GM20000 (cell line): ENCODE results near the gene OR1M1.
"Not testable (repeated sequence)": the region's sequence is repeated elsewhere in the genome, so short reads cannot be mapped to it uniquely, and the experiment has no call there.

Experiments
- DNase-seq: peaks from one replicate; pipeline ENCODE4 v3.0.0; 2012; ENCODE audit warnings: low spot score
- TF ChIP-seq, protein P1 (sequence below): IDR thresholded peaks from 2 replicates; pipeline ENCODE4 v1.5.1; 2012; ENCODE audit warnings: mild to moderate bottlenecking, control low read depth; ENCODE audit errors: extremely low read depth, missing control alignments

Gene OR1M1

DNA sequence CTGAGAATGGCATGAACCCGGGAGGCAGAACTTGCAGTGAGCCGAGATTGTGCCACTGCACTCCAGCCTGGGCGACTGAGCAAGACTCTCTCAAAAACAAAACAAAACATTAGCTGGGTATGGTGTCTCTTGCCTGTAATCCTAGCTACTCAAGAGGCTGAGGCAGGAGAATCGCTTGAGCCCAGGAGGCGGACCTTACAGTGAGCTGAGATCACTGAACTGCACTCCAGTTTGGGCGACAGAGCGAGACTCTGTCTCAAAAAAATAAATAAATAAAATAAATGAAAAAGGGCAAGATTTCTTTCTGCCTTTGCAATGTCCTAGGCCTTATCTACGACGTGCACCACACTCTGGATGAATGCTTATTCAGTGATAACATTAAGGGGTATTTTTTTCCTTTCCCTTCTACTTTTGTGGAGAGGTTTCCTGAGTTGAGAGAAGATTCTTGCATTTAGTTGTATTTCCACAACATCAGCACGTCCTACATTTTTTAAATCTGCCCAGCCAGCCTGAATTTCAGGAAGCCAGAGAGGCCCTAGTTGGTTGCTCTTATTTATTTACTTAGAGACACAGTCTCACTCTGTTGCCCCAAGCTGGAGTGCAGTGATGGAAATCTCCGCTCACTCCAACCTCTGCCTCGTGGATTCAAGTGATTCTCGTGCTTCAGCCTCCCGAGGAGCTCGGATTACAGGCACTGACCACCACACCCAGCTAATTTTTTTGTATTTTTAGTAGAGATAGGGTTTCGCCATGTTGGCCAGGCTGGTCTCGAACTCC, 26.1 kb upstream of the OR1M1 start:
- TF ChIP-seq, protein P1, sequence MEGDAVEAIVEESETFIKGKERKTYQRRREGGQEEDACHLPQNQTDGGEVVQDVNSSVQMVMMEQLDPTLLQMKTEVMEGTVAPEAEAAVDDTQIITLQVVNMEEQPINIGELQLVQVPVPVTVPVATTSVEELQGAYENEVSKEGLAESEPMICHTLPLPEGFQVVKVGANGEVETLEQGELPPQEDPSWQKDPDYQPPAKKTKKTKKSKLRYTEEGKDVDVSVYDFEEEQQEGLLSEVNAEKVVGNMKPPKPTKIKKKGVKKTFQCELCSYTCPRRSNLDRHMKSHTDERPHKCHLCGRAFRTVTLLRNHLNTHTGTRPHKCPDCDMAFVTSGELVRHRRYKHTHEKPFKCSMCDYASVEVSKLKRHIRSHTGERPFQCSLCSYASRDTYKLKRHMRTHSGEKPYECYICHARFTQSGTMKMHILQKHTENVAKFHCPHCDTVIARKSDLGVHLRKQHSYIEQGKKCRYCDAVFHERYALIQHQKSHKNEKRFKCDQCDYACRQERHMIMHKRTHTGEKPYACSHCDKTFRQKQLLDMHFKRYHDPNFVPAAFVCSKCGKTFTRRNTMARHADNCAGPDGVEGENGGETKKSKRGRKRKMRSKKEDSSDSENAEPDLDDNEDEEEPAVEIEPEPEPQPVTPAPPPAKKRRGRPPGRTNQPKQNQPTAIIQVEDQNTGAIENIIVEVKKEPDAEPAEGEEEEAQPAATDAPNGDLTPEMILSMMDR = no peak
- no peak for DNase-seq

DNA sequence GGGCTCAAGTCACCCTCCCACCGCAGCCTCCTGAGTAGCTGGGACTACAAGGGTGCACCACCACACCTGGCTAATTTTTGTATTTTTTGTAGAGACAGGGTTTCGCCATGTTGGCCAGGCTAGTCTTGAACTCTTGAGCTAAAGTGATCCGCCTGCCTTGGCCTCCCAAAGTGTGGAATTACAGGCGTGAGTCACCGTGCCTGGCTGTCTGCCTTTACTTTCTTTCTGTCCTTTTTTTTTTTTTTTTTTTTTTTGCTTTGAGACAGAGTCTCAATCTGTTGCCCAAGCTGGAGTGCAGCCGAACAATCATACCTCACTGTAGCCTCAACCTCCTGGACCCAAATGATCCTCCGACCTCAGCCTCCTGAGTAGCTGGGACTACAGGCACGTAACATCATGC, 25.0 kb upstream of the OR1M1 start:
- DNase-seq = no peak
- TF ChIP-seq, protein P1 = no peak

DNA sequence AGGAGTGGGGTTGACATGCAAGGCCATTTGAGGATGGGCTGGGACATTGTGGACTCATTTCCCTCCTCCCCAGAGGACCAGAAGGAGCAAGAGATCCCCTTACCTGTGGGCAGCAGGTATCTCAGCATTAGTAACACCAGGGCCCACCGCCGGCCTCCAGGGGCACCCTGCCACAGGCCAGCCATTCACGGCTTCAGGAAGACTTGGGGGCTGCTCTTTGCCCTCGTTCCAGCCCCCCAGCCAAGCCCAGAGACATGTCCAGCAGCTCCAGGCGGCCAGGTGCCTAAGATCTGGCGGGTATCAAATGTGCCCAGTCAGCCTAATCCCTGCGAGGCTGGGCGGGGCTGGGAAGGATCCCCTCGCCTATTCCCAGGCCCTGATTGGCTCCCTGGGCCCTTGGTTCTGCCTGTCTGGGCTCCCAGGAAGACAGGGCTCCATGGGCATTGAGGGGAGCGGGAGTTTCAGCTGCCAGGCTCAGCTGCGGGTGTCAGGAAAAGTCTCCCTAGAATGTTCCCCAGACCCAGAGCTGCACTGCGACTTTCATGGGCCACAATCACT, 21.3 kb upstream of the OR1M1 start:
- DNase-seq = no peak
- TF ChIP-seq, protein P1 = no peak

DNA sequence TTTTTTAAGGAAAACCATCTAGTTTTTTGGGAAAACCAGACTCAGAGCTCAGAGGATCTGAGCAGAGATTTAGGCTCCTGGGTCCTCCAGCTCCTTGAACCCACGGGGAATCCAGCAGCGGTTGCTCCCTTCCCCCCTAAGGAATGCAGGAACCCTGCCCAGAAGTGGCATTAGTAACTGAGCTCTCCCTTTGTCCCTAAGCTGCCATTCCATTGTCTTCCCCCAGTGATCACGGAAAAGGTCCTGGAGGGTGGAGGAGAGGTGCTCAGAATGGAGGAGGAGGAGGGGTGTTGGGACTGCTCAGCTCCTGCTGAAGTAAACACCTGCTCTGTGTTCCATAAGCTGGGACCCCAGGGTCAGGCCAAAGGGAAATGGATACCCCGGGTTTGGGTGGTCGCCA, 16.8 kb upstream of the OR1M1 start:
- TF ChIP-seq, protein P1 = no peak
- DNase-seq = no peak

DNA sequence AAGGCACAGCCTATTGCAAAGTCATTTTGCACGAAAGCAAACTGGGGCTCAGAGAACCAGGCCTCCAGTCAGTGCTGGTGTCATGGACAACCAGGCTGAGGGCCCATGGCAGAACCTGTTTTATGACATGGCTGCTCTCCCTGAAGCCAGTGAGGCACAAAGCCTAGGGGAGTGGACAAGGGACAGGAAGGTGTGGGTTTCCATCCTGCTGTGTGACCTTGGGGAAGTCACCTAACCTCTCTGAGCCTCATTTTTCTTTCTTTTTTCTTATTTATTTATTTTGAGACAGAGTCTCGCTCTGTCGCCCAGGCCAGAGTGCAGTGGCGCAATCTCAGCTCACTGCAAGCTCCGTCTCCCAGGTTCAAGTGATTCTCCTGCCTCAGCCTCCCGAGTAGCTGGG, 15.1 kb upstream of the OR1M1 start:
- DNase-seq = not testable (repeated sequence)

DNA sequence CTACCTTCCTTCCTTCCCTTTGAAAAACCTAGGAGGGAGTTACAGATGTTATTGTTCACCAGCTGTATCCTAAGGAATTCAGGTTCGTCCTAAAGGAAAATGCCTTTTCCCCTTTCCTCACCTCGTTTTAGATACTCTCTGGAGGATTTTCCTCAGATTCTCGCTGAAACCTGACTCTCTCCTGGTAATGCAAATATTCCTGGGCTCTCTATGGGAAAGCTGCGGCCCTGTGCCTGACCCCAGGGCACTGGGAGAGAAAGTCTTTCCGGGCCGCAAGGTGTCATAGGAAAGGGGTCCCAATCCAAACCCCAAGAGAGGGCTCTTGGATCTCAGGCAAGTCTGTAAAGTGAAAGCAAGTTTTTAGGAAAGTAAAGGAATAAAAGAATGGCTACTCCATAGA, 13.1 kb upstream of the OR1M1 start:
- TF ChIP-seq, protein P1 = no peak
- no peak for DNase-seq

DNA sequence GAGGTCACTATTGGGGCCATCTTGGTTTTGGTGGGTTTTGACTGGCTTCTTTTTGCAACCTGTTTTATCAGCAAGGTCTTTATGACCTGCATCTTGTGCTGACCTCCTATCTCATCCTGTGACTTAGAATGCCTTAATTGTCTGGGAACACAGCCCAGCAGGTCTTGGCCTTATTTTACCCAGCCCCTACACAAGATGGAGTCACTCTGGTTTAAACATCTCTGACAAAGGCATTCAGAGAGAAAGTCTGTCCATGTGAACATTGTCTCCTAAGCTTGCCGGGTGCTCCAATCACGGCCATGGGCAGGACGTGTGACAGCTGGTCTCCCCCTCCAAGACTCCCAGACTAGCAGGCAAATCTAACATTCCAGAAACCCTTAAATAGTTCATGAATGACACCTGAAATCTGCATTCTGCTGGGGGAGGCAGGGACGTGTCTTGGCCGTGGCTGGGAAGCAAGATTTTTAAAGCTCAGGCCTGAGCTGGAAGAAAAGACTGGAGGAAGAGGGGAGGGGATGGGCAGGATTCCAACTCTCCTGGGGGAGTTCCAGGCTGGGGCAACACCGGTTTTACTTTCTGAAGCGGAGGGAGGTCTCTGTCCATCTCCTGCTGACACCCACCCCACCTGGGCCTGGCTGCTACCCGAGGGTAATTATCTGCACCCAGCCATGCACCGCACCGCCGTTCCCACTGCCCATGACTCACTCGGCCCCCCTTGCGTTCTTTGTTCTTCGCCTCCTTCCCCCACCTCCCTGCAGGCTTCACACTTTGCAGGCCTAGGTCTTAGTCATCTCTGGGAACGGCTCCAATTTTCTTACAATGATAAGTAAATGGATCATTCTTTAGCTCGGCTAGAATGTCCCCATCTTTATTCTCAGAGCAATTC, 11.6 kb upstream of the OR1M1 start:
- TF ChIP-seq, protein P1 = no peak
- DNase-seq = no peak
